Measurements from ENCODE around the gene C4orf50. TPM values are rescaled to one million over a fixed set of nuclear protein-coding genes. Genes with fewer than 3 reads are reported as not detected.

C4orf50 gene
- total RNA-seq, 1 donor from 2014 or later = 0.16 TPM

GRCh38 chr4:5889002-5889696 is 129.1 kb downstream of the C4orf50 start:
- peak overlapping the region; percentile 69 for H3K27ac Mint-ChIP-seq (ENCODE audit: unreplicated experiment)

DNA sequence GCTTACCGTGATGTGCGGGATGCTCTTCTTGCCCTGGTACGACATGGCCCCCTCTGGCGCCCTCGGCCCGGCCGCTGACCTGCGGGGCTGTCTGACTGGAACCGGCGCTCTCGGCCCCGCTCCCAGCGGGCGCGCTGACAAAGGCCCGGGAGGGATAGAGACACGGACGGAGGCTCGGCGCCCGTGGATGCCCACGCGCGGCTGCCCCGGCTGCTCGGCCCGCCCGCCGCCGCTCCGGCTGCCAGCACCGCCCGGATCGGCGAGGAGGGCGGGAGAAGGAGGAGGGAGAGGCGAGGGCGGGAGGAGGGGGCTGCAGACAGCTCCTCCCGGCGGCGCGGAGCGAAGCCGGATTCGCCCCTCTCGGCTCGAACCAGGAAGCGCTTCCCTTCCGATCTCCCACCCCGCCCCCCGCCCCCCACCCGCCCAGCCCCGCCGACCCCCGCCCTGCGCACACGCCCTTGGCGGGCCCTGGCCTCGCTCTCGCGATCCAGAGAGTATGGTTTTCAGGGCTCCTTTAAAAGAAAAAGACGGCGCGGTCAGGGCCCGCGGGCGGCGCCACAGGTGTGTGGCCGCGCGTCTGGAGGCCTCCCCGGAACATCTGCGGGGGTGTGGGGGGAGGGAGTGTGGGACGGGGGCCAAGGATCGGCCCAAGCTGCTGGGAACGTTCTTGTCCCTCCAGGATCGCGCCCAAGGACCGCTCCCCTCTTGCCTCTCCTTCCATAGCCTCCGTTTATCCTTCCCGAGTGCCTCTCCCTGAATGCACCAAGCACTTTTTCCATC is 129.8 kb downstream of the C4orf50 start:
- Histone ChIP-seq H2AFZ (ENCODE audit: low read depth, low read length) (no peak overlapping the region), H3K36me3 (ENCODE audit: insufficient read depth, low read length) (no peaks in the 10 kb centered on the region), H3K27me3 (ENCODE audit: insufficient read depth, low read length) (peaks cover 40% of the 10 kb centered on the region), H3K27ac (ENCODE audit: low read depth, low read length) (no peak overlapping the region), H3K79me2 (ENCODE audit: insufficient read depth, low read length) (peaks cover 40% of the 10 kb centered on the region), H3K4me3 (ENCODE audit: insufficient read depth, low read depth, low read length) (peak overlapping the region; percentile 66), H4K20me1 (ENCODE audit: insufficient read depth, low read length) (peaks cover 36% of the 10 kb centered on the region), H3K4me2 (ENCODE audit: low read length) (peak overlapping the region; percentile 91), H3K9me3 (ENCODE audit: insufficient read depth, low read depth, low read length) (no peaks in the 10 kb centered on the region), H3K9ac (ENCODE audit: low read length) (peak overlapping the region; percentile 66), H3K4me1 (ENCODE audit: insufficient read depth, low read length) (peaks cover 10% of the 10 kb centered on the region)
- no peak for TF ChIP-seq EZH2 (IDR thresholded peaks at IDR 0.05; ENCODE audit: insufficient read depth, low read length)
- no peak for TF ChIP-seq CTCF (IDR thresholded peaks at IDR 0.05; ENCODE audit: insufficient read depth, low read depth, low read length)
- H3K27me3 Mint-ChIP-seq (ENCODE audit: low read depth, unreplicated experiment) = peaks cover 28% of the 10 kb centered on the region
- peaks cover 5% of the 10 kb centered on the region for H3K4me1 Mint-ChIP-seq (ENCODE audit: low read depth, unreplicated experiment)
- H3K4me3 Mint-ChIP-seq (ENCODE audit: unreplicated experiment) = peak overlapping the region; percentile 80
- no peak for DNase-seq (ENCODE audit: low read depth)
- peak overlapping the region; percentile 69 for H3K27ac Mint-ChIP-seq (ENCODE audit: unreplicated experiment)
- peaks cover 2% of the 10 kb centered on the region for H3K36me3 Mint-ChIP-seq (ENCODE audit: low read depth, unreplicated experiment)
- no peak for FAIRE-seq
- peaks cover 2% of the 10 kb centered on the region for H3K9me3 Mint-ChIP-seq (ENCODE audit: unreplicated experiment)

More at GRCh38 chr4:5889002-5889696, 129.1 kb downstream of the C4orf50 start:
- H3K79me2 ChIP-seq (ENCODE audit: insufficient read depth, low read length) = peaks cover 33% of the 10 kb centered on the region
- no peak overlapping the region for H3K4me3 ChIP-seq (ENCODE audit: insufficient read depth, low read depth, low read length)
- Mint-ChIP-seq H3K36me3 (ENCODE audit: low read depth, unreplicated experiment) (peaks cover 2% of the 10 kb centered on the region), H3K9me3 (ENCODE audit: unreplicated experiment) (peaks cover 2% of the 10 kb centered on the region), H3K4me3 (ENCODE audit: unreplicated experiment) (peak overlapping the region; percentile 84), H3K4me1 (ENCODE audit: low read depth, unreplicated experiment) (peaks cover 4% of the 10 kb centered on the region), H3K27me3 (ENCODE audit: low read depth, unreplicated experiment) (peaks cover 35% of the 10 kb centered on the region)
- no peak overlapping the region for H3K27ac ChIP-seq (ENCODE audit: low read depth, low read length)
- peak overlapping the region; percentile 52 for H3K4me2 ChIP-seq (ENCODE audit: low read length)
- H3K9me3 ChIP-seq (ENCODE audit: insufficient read depth, low read depth, low read length) = no peaks in the 10 kb centered on the region
- DNase-seq (ENCODE audit: low read depth) (no peak), FAIRE-seq (no peak)
- TF ChIP-seq EZH2 (IDR thresholded peaks at IDR 0.05; ENCODE audit: insufficient read depth, low read length) = no peak
- no peak for TF ChIP-seq CTCF (IDR thresholded peaks at IDR 0.05; ENCODE audit: insufficient read depth, low read depth, low read length)
- no peaks in the 10 kb centered on the region for H3K36me3 ChIP-seq (ENCODE audit: insufficient read depth, low read length)
- H3K4me1 ChIP-seq (ENCODE audit: insufficient read depth, low read length) = peaks cover 10% of the 10 kb centered on the region
- peaks cover 32% of the 10 kb centered on the region for H4K20me1 ChIP-seq (ENCODE audit: insufficient read depth, low read length)
- no peak overlapping the region for H2AFZ ChIP-seq (ENCODE audit: low read depth, low read length)
- H3K27me3 ChIP-seq (ENCODE audit: insufficient read depth, low read length) = peaks cover 47% of the 10 kb centered on the region
- H3K9ac ChIP-seq (ENCODE audit: low read length) = no peak overlapping the region

Measured in astrocyte (in vitro differentiated cells and primary cell).